Ectodermal cell (in vitro differentiated cells): ENCODE data around the gene PCDH18.
A peak's percentile ranks its signal among the peaks of the same experiment; 100 is the strongest.

Source experiments
- H3K27ac ChIP-seq: 2 replicates; pipeline ENCODE4 v1.7.0; 2013; ENCODE audit warnings: mild to moderate bottlenecking, low read depth, low read length; ENCODE audit not compliant: insufficient read depth, poor library complexity, severe bottlenecking
- H3K27me3 ChIP-seq: 2 replicates; pipeline ENCODE4 v1.7.0; 2013; ENCODE audit warnings: mild to moderate bottlenecking, low read length; ENCODE audit not compliant: insufficient read depth, control insufficient read depth, poor library complexity, severe bottlenecking
- H3K36me3 ChIP-seq: one replicate; pipeline ENCODE4 v1.7.0; 2013; ENCODE audit warnings: low read length; ENCODE audit not compliant: control insufficient read depth, insufficient read depth
- H3K4me1 ChIP-seq: one replicate; pipeline ENCODE4 v1.7.0; 2013; ENCODE audit warnings: low read length; ENCODE audit not compliant: control insufficient read depth, insufficient read depth
- H3K4me3 ChIP-seq: 2 replicates; pipeline ENCODE4 v1.7.0; 2013; ENCODE audit warnings: low read depth, low read length, control low read depth; ENCODE audit not compliant: insufficient read depth
- H3K9me3 ChIP-seq: 2 replicates; pipeline ENCODE4 v1.7.0; 2013; ENCODE audit warnings: mild to moderate bottlenecking, low read length, moderate library complexity; ENCODE audit not compliant: control insufficient read depth
- WGBS, 2 experiments: methylation state at CpG; one replicate each; pipeline ENCODE4 v1.1.7; 2013; ENCODE audit warnings: missing lambda C conversion rate in 2 of 2; 5-methylcytosine and 5-hydroxymethylcytosine counted together

Gene PCDH18

DNA sequence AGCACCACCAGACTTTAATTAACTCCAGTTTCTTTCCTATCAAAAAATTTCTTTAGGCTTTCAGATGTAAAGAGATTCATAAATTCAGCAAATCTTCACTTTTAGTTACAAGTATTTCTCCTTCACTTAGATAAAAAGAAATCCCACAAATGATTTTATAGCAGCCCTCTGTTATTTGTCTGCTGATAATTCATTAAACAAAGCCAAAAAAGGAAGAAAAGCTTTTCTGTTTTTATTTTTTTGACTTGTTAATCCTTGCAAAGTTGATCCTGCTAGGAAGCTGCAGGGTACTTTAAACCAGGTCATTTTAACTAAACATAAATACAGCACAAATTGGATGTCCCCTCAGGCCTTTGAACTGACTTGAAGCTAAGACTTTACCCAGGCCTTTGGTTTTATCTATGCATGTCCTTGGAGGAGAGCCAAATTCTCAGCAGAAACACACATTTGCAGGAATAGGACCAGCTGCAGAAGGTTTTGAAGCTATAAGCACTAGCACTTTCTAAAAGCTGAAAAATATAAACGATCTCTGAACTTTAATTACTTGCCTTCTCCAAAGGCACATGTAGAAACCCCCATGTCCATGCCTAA is 57.5 kb downstream of the PCDH18 start:
- Histone ChIP-seq H3K4me3 (no peak overlapping the region), H3K27ac (peak overlapping the region; percentile 4), H3K27me3 (no peaks in the 10 kb centered on the region), H3K36me3 (no peaks in the 10 kb centered on the region), H3K4me1 (no peaks in the 10 kb centered on the region), H3K9me3 (no peaks in the 10 kb centered on the region)
- 82 to 90% methylated on average over 1 of the region's 1 CpG for WGBS, 2 experiments

- no peaks in the 10 kb centered on the region for H3K9me3 ChIP-seq
- no peak overlapping the region for H3K4me3 ChIP-seq
- no peaks in the 10 kb centered on the region for H3K4me1 ChIP-seq
- H3K36me3 ChIP-seq: no peaks in the 10 kb centered on the region
- 83% methylated on average over 1 of the region's 2 CpGs; no CpG with 5 or more reads in 1 of the 2 experiments for WGBS, 2 experiments
- H3K27ac ChIP-seq: no peak overlapping the region
- H3K27me3 ChIP-seq: no peaks in the 10 kb centered on the region
These were observed 60.4 kb downstream of the PCDH18 start for GRCh38 chr4:137471895-137472294.

DNA sequence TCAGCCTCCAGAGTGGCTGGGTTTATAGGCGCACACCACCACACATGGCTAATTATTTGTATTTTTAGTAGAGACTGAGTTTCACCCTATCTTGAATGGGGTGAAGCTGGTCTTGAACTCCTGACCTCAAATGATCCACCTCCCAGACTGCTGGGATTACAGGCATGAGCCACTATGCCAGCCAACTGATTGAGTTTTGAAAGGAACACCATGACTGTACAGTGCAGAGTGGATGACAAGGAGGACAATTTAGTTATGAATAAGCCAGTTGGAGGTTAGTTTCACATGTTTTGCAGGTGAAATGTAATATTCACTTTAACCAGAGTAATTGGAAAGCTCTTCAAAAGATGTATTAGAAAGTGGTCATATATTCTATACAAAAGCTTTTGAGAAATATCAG is 60.8 kb downstream of the PCDH18 start:
- H3K36me3 ChIP-seq: no peaks in the 10 kb centered on the region
- H3K27me3 ChIP-seq: no peaks in the 10 kb centered on the region
- no peak overlapping the region for H3K4me3 ChIP-seq
- H3K9me3 ChIP-seq: no peaks in the 10 kb centered on the region
- H3K27ac ChIP-seq: no peak overlapping the region
- WGBS, 2 experiments: 80% methylated on average over 1 of the region's 1 CpG; no CpG with 5 or more reads in 1 of the 2 experiments
- no peaks in the 10 kb centered on the region for H3K4me1 ChIP-seq

- Histone ChIP-seq H3K27ac (no peak overlapping the region), H3K4me3 (no peak overlapping the region), H3K27me3 (no peaks in the 10 kb centered on the region), H3K9me3 (no peaks in the 10 kb centered on the region), H3K36me3 (no peaks in the 10 kb centered on the region), H3K4me1 (no peaks in the 10 kb centered on the region)
These were observed 61.5 kb downstream of the PCDH18 start for GRCh38 chr4:137470806-137471205.
